HepG2 (cell line): ENCODE results near the gene PPP1R15A. TPM values are rescaled to one million over a fixed set of nuclear protein-coding genes. Genes with fewer than 3 reads are reported as not detected.

Experiments used
- ATF3 ChIP-seq: sonication (generic); formaldehyde crosslinking; IDR thresholded peaks from 2 replicates; pipeline ENCODE4 v1.4.0; 2020; ENCODE audit warnings: missing genetic modification reagents
- BATF2 ChIP-seq: sonication (generic); formaldehyde crosslinking; IDR thresholded peaks from 2 replicates; pipeline ENCODE4 v1.8.0; 2022; ENCODE audit warnings: mild to moderate bottlenecking, missing genetic modification reagents, moderate library complexity
- CBX5 ChIP-seq: sonication (generic); formaldehyde crosslinking; IDR thresholded peaks from 2 replicates; pipeline ENCODE4 v1.4.0; 2020; ENCODE audit warnings: missing genetic modification reagents, borderline replicate concordance
- CHD2 ChIP-seq: IDR thresholded peaks from 2 replicates; pipeline ENCODE4 v1.6.1; 2011; ENCODE audit warnings: low read depth, low read length, improper control_type of control experiment
- ERF ChIP-seq: IDR thresholded peaks from 2 replicates; pipeline ENCODE4 v1.6.1; 2018; ENCODE audit warnings: missing biosample characterization, missing genetic modification reagents
- ETV5 ChIP-seq: IDR thresholded peaks from 2 replicates; pipeline ENCODE4 v1.6.1; 2018; ENCODE audit warnings: missing biosample characterization, missing genetic modification reagents, inconsistent platforms, borderline replicate concordance
- FOSL1 ChIP-seq: sonication (generic); formaldehyde crosslinking; IDR thresholded peaks from 2 replicates; pipeline ENCODE4 v1.9.0; 2021; ENCODE audit warnings: missing genetic modification reagents, borderline replicate concordance
- FOXP1 ChIP-seq, 2 experiments: fragments of 450-650 bp in 1 of 2; IDR thresholded peaks; 2 replicates each; pipeline ENCODE4 v1.6.1; 2017 to 2018; ENCODE audit warnings: antibody characterized with exemption in 1 of 2
- GABPB1 ChIP-seq: IDR thresholded peaks from 2 replicates; pipeline ENCODE4 v1.6.1; 2016; ENCODE audit warnings: mild to moderate bottlenecking, missing genetic modification reagents, moderate library complexity, missing compliant biosample characterization
- GATAD1 ChIP-seq: IDR thresholded peaks from 2 replicates; pipeline ENCODE4 v1.6.1; 2016; ENCODE audit warnings: missing genetic modification reagents, missing compliant biosample characterization
- HOXA3 ChIP-seq: sonication (generic); formaldehyde crosslinking; IDR thresholded peaks from 2 replicates; pipeline ENCODE4 v1.5.0; 2020; ENCODE audit warnings: missing genetic modification reagents
- JDP2 ChIP-seq: sonication (generic); formaldehyde crosslinking; IDR thresholded peaks from 2 replicates; pipeline ENCODE4 v1.8.1; 2022; ENCODE audit warnings: missing genetic modification reagents, borderline replicate concordance
- MBNL3 ChIP-seq: fragments of 250-450 bp; sonication (Bioruptor Pico); conservative IDR thresholded peaks from 2 replicates; pipeline ENCODE4 v1.8.0; 2022; ENCODE audit warnings: mild to moderate bottlenecking, inconsistent platforms
- MTF2 ChIP-seq: sonication (generic); formaldehyde crosslinking; IDR thresholded peaks from 2 replicates; pipeline ENCODE4 v1.5.0; 2020; ENCODE audit warnings: missing genetic modification reagents, borderline replicate concordance
- MXD3 ChIP-seq: IDR thresholded peaks from 2 replicates; pipeline ENCODE4 v1.6.1; 2016; ENCODE audit warnings: mild to moderate bottlenecking, missing biosample characterization, missing genetic modification reagents
- PATZ1 ChIP-seq: sonication (generic); formaldehyde crosslinking; IDR thresholded peaks from 2 replicates; pipeline ENCODE4 v1.4.0; 2020; ENCODE audit warnings: missing genetic modification reagents
- PRMT3 ChIP-seq: sonication (generic); formaldehyde crosslinking; IDR thresholded peaks from 2 replicates; pipeline ENCODE4 v1.8.1; 2022; ENCODE audit warnings: low read depth, mild to moderate bottlenecking, moderate library complexity, missing genetic modification reagents, borderline replicate concordance
- RCOR2 ChIP-seq: IDR thresholded peaks from 2 replicates; pipeline ENCODE4 v1.6.1; 2016; ENCODE audit warnings: missing biosample characterization, missing genetic modification reagents
- RFX1 ChIP-seq: fragments of 450-650 bp; IDR thresholded peaks from 2 replicates; pipeline ENCODE4 v1.6.1; 2017
- RFX3 ChIP-seq: IDR thresholded peaks from 2 replicates; pipeline ENCODE4 v1.6.1; 2016; ENCODE audit warnings: missing biosample characterization, missing genetic modification reagents
- SIX4 ChIP-seq: sonication (generic); formaldehyde crosslinking; IDR thresholded peaks from 2 replicates; pipeline ENCODE4 v1.4.0; 2020; ENCODE audit warnings: missing genetic modification reagents
- THAP11 ChIP-seq: IDR thresholded peaks from 2 replicates; pipeline ENCODE4 v1.6.1; 2016; ENCODE audit warnings: missing biosample characterization, missing genetic modification reagents
- ZFP36 ChIP-seq: fragments of 150-350 bp; IDR thresholded peaks from 2 replicates; pipeline ENCODE4 v1.6.1; 2018; ENCODE audit warnings: borderline replicate concordance, low read length, low read depth; ENCODE audit not compliant: partially characterized antibody
- ZNF382 ChIP-seq: sonication (generic); formaldehyde crosslinking; IDR thresholded peaks from 2 replicates; pipeline ENCODE4 v1.5.0; 2020; ENCODE audit warnings: missing genetic modification reagents, mild to moderate bottlenecking, borderline replicate concordance
- ZNF557 ChIP-seq: sonication (generic); formaldehyde crosslinking; IDR thresholded peaks from 2 replicates; pipeline ENCODE4 v1.4.0; 2020; ENCODE audit warnings: missing genetic modification reagents
- ZNF713 ChIP-seq: sonication (generic); formaldehyde crosslinking; IDR thresholded peaks from 2 replicates; pipeline ENCODE4 v1.4.0; 2020; ENCODE audit warnings: mild to moderate bottlenecking, missing genetic modification reagents
- ZNF775 ChIP-seq: sonication (generic); formaldehyde crosslinking; IDR thresholded peaks from 2 replicates; pipeline ENCODE4 v1.4.0; 2020; ENCODE audit warnings: missing genetic modification reagents, mild to moderate bottlenecking, moderate library complexity, borderline replicate concordance
- ZNF878 ChIP-seq: sonication (generic); formaldehyde crosslinking; IDR thresholded peaks from 2 replicates; pipeline ENCODE4 v1.8.1; 2023; ENCODE audit warnings: mild to moderate bottlenecking, missing genetic modification reagents, moderate library complexity
- polyA plus RNA-seq, 8 experiments: library from polyadenylated mRNA; depleted of rRNA in 3 of 8; stranded (reverse) in 7 of 8; unstranded in 1 of 8; fragments of >200 nt; fragmentation: Illumina TruSeq in 4 of 8; extraction: Trizol in 4 of 8; gene quantifications; 2 replicates each; pipeline versions ENCODE4 v1.2.1 to v1.2.3, GENCODE V29; 2011 to 2016; ENCODE audit warnings: low read depth in 4 of 8, missing spikeins in 1 of 8, mixed read lengths in 1 of 8; ENCODE audit not compliant: insufficient read depth in 1 of 8
- total RNA-seq, 5 experiments: library from RNA; depleted of rRNA; stranded (reverse); fragments of >200 nt; fragmentation: Illumina TruSeq; extraction: Trizol; gene quantifications; 2 replicates each; pipeline ENCODE4 v1.2.3, GENCODE V29; 2016; ENCODE audit warnings: low read depth in 1 of 5
- TF ChIP-seq, protein P1 (sequence below): IDR thresholded peaks from 2 replicates; pipeline ENCODE4 v1.6.1; 2012; ENCODE audit warnings: inconsistent platforms

The PPP1R15A gene
- total and polyA plus RNA-seq, 2 of the 13 experiments (the other 11 are each of a cell fraction or from before 2014, with no cell fraction given): 15.6 to 18.5 TPM

GRCh38 chr19:48872884-48873475 lies 759 bp downstream of the PPP1R15A start (continued):
- TF ChIP-seq PATZ1 (CRISPR knock-in tag) (peak; percentile 16; the same call in 1 of the 2 replicates), THAP11 (CRISPR knock-in tag) (peak; percentile 25), ZNF382 (CRISPR knock-in tag) (no peak), ZNF557 (CRISPR knock-in tag) (0 out of 2 replicates have a peak, but pooled peaks have one; percentile 14), BATF2 (CRISPR knock-in tag) (no peak), ETV5 (peak; percentile 88; the same call in 1 of the 2 replicates), ATF3 (CRISPR knock-in tag) (peak; percentile 76), ZNF775 (CRISPR knock-in tag) (0 out of 2 replicates have a peak, but pooled peaks have one; percentile 5), FOSL1 (CRISPR knock-in tag) (peak; percentile 77; the same call in 1 of the 2 replicates), HOXA3 (CRISPR knock-in tag) (no peak), ZNF878 (0 out of 2 replicates have a peak, but pooled peaks have one; percentile 12), RFX3 (CRISPR knock-in tag) (peak; percentile 70), FOXP1 (IDR thresholded peaks at IDR 0.05) (no peak), FOXP1 (CRISPR knock-in tag; IDR thresholded peaks at IDR 0.05) (peak; percentile 67), CBX5 (CRISPR knock-in tag) (no peak), MBNL3 (CRISPR knock-in tag) (no peak), GABPB1 (CRISPR knock-in tag) (no peak), MXD3 (CRISPR knock-in tag) (peak; percentile 1; the same call in 1 of the 2 replicates), ZNF713 (CRISPR knock-in tag) (no peak), RFX1 (peak; percentile 66), ZFP36 (no peak), ERF (peak; percentile 12; the same call in 1 of the 2 replicates), RCOR2 (CRISPR knock-in tag) (0 out of 2 replicates have a peak, but pooled peaks have one; percentile 20), PRMT3 (CRISPR knock-in tag) (no peak), MTF2 (CRISPR knock-in tag) (peak; percentile 34; the same call in 1 of the 2 replicates), JDP2 (CRISPR knock-in tag) (no peak), SIX4 (CRISPR knock-in tag) (peak; percentile 28; the same call in 1 of the 2 replicates), GATAD1 (CRISPR knock-in tag) (peak; percentile 28; the same call in 1 of the 2 replicates), CHD2 (peak; percentile 85)
- TF ChIP-seq, protein P1, sequence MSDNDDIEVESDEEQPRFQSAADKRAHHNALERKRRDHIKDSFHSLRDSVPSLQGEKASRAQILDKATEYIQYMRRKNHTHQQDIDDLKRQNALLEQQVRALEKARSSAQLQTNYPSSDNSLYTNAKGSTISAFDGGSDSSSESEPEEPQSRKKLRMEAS: 0 out of 2 replicates have a peak, but pooled peaks have one; percentile 11
